Skin epidermis (tissue), 12 donors: ENCODE data around the gene ASIC4.
A peak's percentile ranks its signal among the peaks of the same experiment; 100 is the strongest.

Experiments
- H3K27ac ChIP-seq, 21 experiments: fragments of 200-600 bp; sonication (generic) in 11 of 21; one replicate each; pipeline ENCODE4 v1.5.0; 2020; ENCODE audit warnings: mild to moderate bottlenecking in 3 of 21, inconsistent platforms in 2 of 21, moderate library complexity in 2 of 21
- H3K4me3 ChIP-seq, 7 experiments: fragments of 200-600 bp; sonication (generic) in 2 of 7; one replicate each; pipeline ENCODE4 v1.5.0; 2020; ENCODE audit warnings: inconsistent platforms in 2 of 7, mild to moderate bottlenecking in 2 of 7, moderate library complexity in 1 of 7

The ASIC4 gene

DNA sequence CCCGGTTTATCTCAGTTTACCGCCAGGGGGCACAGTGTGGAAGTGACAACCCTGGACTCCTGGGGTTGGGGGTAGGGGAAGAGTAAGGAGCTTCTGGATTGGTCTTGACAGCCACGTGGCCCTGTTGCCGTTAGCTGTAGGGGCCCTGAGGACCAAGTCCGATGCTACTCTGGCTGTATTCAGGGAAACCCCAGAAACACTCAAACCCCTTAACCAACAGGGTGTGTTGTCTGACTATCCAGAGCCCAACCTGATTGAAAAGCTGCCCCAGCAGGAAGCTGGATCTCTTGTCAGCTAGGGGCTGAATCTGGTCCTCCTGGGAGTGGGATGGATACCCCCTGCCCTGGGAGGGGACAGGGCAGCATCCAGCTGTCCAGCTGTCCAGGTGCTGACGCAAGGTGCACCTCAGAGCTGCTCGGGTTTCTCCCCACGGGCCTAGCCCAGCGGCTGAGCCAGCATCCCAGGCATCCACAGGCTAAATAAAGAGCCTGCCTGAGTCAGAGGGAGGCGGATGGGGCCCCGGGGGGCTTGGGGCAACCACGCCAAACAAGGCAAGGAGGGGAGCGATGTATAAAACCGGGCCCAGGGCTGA, 18.7 kb upstream of the ASIC4 start:
- Histone ChIP-seq H3K27ac (no peak overlapping the region), H3K4me3 (no peak overlapping the region)

DNA sequence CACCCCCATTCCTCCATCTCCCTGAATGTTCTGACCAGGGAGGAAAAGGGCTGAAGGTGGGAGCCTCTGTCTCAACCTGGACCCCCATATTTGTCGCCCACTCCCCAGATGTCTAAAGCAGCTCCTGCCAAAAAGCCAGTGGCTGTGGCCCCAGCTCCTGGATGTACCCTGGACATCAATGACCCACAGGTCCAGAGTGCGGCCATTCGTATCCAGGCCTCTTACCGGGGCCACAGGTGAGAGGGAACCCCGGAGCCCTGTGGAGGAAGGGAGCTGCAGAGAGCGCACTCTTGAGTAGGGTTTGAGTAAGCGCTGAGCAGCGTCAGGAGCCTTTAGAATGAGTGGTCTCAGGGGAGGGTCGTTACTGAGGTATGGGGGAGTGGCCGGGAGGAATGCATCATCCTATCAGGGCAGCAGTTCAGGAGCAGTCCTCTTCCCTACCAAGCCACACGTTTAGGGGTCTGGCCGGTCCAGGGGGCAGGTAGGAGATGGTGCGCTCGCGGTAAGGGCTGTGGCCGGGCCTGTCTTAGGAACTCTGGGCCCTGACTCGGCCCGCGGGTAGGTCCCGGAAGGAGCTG, 17.9 kb upstream of the ASIC4 start:
- no peak overlapping the region for H3K4me3 ChIP-seq

DNA sequence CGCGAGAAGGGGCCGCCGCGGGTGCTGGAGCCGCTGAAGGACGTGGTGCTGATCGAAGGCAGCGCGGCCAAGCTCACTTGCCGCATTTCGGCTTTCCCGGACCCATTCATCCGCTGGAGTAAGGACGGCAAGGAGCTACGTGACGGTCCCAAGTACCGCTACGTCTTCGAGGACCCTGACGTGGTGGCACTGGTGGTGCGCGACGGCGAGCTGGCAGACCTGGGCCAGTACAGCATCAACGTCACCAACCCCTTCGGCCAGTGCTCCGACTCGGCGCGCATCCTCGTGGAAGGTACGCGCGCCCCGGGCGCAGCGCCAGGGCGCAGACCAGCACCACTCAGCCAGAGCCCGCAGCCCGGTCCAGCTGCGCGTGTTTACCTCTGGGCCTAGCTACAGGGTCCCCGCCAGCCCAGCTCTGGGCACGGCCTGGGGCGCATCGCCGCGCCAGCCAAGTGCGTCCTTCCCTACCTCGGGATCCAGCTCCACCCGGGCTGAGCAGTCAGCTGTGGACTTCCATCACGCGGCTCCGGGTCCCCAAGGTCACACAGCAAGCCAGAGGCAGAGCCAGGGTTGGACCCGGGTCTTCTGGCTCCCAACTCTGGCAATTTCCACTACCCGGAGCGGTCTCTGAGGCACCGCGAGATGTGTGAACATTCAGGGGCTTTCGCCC, 17.3 kb upstream of the ASIC4 start:
- Histone ChIP-seq H3K4me3 (peak overlapping the region in 1 of 7 experiments; percentile 69), H3K27ac (peak overlapping the region in 1 of 21 experiments; percentile 84)

More for the DNA sequence above, 17.9 kb upstream of the ASIC4 start:
- no peak overlapping the region for H3K27ac ChIP-seq

DNA sequence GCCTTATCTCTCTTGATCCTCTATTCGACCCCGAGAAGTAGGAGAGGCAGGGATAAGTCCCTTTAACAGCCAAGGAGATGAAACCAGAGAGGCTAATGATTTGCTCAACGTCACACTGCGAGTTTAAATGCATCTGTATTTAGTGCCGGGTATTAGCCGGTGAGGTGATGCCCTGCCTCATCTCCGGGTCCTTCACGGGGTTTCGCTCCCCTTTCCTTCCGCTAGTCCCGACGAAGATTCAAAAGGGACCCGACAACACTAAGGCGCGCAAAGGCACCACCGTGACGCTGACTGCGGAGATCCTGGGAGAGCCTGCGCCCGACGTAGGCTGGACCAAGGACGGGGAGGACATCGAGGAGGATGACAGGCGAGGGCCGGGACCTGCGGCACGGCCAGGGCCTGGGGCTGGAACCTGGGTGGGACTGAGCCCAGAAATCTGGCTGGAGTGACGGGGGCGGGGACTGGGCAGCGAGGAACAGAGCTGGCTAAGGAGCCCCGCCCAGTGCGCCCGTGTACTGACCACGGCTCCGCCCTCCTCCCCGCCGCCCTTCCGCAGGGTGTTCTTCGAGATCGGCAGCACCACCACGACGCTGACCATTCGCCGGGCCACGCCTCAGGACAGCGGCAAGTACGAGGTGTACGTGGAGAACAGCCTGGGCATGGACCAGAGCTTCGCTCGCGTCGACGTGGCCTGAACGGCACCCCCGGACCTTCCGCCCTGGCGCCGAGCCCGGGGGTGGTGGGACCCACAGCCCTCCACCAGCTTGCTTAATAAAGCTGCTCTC, 16.6 kb upstream of the ASIC4 start:
- H3K27ac ChIP-seq, result peak overlapping the region; percentile 46 to 96 (median 88)
- H3K4me3 ChIP-seq, result peak overlapping the region; percentile 45 to 69 (median 64)

- peak within 1 kb of the TSS; percentile 46 to 96 (median 89) for H3K27ac ChIP-seq
- peak within 1 kb of the TSS; percentile 45 to 69 (median 64) for H3K4me3 ChIP-seq
Measured at GRCh38 chr2:219498280-219499057, 15.8 kb upstream of the ASIC4 start, which contains the start of gene GMPPA. Gene GMPPA (plus strand): TSS chr2:219498891. CDS start chr2:219499976, 1,085 bp downstream.

DNA sequence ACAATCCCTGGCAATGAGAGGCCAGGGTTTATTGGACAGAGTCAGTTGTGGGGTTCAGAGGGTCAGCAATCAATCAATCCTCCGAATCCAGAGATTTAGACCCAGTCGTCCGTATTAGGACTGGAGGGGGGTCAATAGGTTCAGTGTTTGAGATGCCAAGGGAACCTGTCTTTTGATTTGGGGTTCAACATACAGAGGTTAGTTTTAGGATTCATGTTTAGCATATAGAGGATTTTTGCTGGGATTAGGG, 15.3 kb upstream of the ASIC4 start:
- peak overlapping the region; percentile 46 to 96 (median 89) for H3K27ac ChIP-seq
- peak overlapping the region; percentile 45 to 69 (median 64) for H3K4me3 ChIP-seq

DNA sequence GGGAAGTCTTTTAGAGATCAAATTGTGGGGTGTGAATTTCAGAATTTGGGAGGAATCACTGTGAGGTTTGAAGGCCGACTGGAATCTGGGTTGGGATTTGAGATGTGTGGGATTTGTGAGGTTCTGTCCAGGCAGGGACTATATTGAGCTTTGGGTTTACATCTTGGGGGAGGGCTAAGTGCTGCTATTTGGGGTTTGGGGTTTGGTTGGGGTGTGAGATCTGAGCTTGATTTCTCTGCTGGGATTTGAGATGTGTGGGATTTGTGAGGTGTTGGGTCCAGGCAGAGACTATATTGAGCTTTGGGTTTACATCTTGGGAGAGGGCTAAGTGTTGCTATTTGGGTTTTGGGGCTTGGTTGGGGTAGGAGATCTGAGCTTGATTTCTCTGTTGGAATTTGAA, 14.7 kb upstream of the ASIC4 start:
- H3K4me3 ChIP-seq, result peak overlapping the region; percentile 45 to 69 (median 64)
- H3K27ac ChIP-seq, result peak overlapping the region in 6 of 21 experiments; percentile 84 to 92 (median 88)

GRCh38 chr2:219500135-219500534, 14.1 kb upstream of the ASIC4 start:
- H3K27ac ChIP-seq, result no peak overlapping the region
- H3K4me3 ChIP-seq, result no peak overlapping the region

DNA sequence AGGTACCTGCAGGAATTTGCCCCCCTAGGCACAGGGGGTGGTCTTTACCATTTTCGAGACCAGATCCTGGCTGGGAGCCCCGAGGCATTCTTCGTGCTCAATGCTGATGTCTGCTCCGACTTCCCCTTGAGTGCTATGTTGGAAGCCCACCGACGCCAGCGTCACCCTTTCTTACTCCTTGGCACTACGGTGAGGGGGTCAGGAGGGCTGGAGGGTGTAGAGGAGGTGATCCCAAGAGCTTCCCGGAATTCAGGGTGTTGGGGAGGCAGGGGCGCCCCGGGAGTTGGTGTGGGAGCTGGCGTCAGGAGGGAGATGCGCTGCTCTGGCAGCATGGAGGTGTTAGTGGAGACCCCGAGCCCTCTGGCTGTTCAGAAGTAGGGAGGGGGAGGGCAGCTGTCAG, 12.4 kb upstream of the ASIC4 start:
- Histone ChIP-seq H3K4me3 (no peak overlapping the region), H3K27ac (no peak overlapping the region)

DNA sequence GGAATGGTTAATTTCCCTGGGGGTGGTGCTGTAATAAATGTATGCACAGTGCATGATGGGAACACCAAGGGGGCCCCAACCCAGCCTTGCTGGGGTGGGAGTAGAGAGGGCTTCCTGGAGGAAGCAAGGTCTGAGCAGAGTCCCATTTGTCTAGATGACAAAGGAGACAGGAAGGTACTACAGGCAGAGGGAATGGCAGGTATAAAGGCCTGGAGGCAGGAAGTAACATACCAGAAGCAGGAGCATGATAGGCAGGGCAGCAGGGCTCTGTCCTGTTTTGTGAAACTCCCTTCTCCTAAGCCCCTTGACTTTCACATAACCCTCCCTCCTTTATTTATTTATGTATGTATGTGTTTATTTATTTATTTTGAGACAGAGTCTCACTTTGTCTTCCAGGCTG, 11.7 kb upstream of the ASIC4 start:
- Histone ChIP-seq H3K4me3 (no peak overlapping the region), H3K27ac (no peak overlapping the region)

DNA sequence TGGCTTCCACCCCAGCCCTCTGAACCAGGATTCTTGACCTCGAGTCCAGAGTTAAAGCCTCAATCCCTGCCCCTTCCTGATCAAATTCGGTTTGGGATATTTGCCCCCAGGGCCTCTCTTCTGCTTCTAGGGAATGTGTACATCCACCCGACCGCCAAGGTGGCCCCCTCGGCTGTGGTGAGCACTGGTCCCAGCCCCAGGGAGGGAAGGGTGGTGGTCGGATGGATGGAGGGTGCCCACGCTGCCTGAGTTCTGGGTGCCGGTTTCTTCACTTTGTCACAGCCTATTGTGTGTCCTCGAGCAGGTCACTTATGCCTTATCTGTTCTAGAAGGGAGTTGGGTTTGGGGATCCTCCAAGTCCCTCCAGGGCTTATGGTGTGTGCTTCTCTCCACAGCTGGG, 8.7 kb upstream of the ASIC4 start:
- H3K27ac ChIP-seq, result no peak overlapping the region

DNA sequence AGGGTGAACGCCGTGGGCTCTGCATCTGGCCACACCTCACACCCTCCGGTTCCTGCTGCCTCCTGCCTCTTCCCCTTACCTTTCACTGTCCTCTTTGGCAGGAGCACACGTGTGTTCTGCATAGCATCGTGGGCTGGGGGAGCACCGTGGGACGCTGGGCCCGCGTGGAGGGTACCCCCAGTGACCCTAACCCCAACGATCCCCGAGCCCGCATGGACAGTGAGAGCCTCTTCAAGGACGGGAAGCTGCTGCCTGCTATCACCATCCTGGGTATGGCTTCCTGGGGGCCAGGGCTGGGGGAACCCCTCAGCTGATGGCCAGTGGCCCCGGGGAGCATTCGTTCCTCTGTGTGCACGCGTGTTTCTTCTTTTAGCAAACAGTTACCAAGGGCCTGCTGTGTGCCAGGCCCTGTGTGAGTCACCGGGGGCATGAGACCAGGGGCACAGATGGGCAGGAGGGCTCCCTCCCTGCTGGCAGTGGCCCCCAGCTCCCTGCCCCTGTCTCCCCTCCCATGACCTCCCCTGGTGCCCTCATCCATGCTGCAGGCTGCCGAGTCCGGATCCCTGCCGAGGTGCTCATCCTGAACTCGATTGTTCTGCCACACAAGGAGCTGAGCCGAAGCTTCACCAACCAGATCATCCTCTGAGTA, 8.0 kb upstream of the ASIC4 start:
- Histone ChIP-seq H3K27ac (peak overlapping the region in 1 of 21 experiments; percentile 18), H3K4me3 (no peak overlapping the region)

More for the DNA sequence above, 8.7 kb upstream of the ASIC4 start:
- no peak overlapping the region for H3K4me3 ChIP-seq

DNA sequence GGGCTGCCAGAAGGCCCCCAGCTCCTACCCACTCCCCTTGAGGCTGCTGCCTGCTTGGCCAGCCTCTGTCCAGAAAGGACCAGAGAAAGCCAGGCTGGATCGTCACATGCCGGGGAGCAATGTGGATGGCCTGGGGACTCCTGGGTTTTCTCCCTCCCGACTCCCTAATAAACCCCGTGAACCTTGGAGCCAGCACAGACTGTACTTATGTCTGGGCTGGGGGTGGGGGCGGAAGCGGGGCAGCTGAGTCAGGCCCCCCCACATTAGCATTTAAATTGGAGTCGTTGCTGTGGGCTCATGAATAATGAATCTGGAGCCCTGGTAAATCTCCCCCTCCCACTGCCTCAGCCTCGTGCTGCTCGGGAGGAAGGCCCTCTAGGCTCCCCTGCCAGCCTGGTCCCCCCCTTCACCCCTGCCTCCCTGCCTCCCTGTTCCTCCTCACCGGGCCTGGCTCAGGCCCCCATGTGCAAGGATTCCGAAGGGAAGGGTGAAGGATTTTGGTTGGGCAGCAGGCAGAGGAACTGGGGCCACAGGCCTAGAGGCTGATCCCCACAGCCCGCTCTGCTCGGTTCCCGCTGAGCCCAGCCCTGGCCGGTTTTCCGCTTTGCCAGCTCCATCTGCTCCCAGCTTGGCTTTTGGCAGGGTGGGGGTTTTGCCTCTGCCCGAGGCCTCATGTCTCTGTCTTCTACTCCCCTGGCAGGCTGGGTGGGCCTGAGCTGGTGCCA, 7.3 kb upstream of the ASIC4 start:
- Histone ChIP-seq H3K4me3 (no peak overlapping the region), H3K27ac (peak overlapping the region in 1 of 21 experiments; percentile 18)

DNA sequence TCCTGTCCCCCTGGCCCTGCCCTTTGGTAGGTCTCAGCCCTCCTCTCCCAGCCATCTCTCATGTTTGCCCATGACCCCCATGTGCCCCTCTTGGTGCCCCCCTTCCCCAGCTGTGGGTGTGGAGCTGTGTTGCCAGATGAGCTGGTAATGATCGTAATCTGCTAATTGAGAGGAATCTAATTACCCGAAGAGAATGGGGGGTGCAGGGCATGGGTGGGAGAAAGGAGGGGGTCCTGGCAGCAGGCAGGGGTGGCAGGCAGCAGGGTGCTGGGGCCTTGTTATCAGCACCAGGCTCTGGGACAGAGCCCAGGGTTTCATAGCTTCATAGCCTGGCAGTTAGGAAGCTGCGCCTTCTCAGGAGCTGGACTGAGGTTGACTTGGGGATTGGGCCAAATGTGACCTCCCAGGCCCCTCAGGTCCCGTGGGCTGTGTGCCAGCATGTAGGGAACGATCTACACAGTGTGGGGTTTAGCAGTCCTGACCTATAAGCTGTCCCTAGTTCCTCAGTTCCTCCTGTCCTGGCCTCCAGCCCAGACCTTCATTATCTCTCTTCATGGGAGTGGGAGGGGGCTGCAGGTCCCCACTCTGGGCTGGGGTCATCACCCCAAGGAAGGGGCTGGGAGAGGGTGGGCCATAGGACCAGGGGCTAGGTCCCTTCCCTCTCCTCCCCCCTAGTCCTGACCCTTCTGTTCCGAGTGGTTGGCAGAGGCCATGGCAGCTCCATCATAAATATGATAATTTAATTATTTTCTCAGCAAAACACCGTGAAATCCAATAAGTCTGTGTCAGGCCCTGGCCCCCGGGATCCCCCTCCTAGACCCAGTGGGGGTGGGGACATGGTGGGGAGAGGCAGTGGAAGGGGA, 6.5 kb upstream of the ASIC4 start:
- H3K27ac ChIP-seq, result peak overlapping the region in 1 of 21 experiments; percentile 18
- H3K4me3 ChIP-seq, result no peak overlapping the region

DNA sequence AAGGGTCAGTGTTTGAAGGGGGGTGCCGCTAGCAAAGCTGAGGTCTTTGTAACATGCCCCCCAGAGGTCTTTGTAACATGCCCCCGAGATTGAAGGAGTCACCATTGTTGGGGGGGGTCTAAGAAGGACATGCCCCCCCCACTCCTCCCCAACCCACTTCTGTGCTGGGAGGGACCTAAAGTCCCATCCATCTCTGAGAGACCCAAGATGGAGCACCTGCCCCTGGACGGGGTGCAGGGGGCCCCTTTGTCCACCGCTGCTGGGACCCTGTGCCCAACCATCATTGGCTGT, 5.9 kb upstream of the ASIC4 start:
- Histone ChIP-seq H3K4me3 (no peak overlapping the region), H3K27ac (no peak overlapping the region)

- no peak overlapping the region for H3K4me3 ChIP-seq
Measured at GRCh38 chr2:219508971-219509779, 5.1 kb upstream of the ASIC4 start.

More at GRCh38 chr2:219508971-219509779, 5.1 kb upstream of the ASIC4 start:
- H3K27ac ChIP-seq, result no peak overlapping the region
